Smooth muscle cell (in vitro differentiated cells): ENCODE measurements around the gene SRSF6. TPM values are rescaled to one million over a fixed set of nuclear protein-coding genes. Genes with fewer than 3 reads are reported as not detected.
"Not testable (repeated sequence)": the region's sequence is repeated elsewhere in the genome, so short reads cannot be mapped to it uniquely, and the experiment has no call there.

Experiments used
- DNase-seq: peaks from one replicate; lab custom pipeline; 2025; ENCODE audit not compliant: unreplicated experiment; lab: John Stamatoyannopoulos, UW
- H2AFZ ChIP-seq: fragments of 200-600 bp; sonication (generic); 2 replicates; pipeline ENCODE4 v1.6.0; 2016; ENCODE audit warnings: antibody characterized with exemption, low read depth, mild to moderate bottlenecking
- H3F3A ChIP-seq: fragments of 200-600 bp; sonication (generic); 2 replicates; pipeline ENCODE4 v1.6.0; 2017; ENCODE audit warnings: antibody characterized with exemption, low read depth
- H3K27ac ChIP-seq: fragments of 200-600 bp; sonication (generic); 2 replicates; pipeline ENCODE4 v1.5.1; 2016; ENCODE audit warnings: low read depth, mild to moderate bottlenecking
- H3K27me3 ChIP-seq: fragments of 200-600 bp; sonication (generic); 2 replicates; pipeline ENCODE4 v1.6.1; 2016; ENCODE audit warnings: low read depth, mild to moderate bottlenecking
- H3K36me3 ChIP-seq: fragments of 200-600 bp; sonication (generic); 2 replicates; pipeline ENCODE4 v1.5.1; 2016; ENCODE audit warnings: low read depth
- H3K4me1 ChIP-seq: fragments of 200-600 bp; sonication (generic); 2 replicates; pipeline ENCODE4 v1.5.1; 2016; ENCODE audit warnings: low read depth
- H3K4me2 ChIP-seq: fragments of 200-600 bp; sonication (generic); 2 replicates; pipeline ENCODE4 v1.6.0; 2016; ENCODE audit warnings: mild to moderate bottlenecking
- H3K4me3 ChIP-seq: fragments of 200-600 bp; sonication (generic); 2 replicates; pipeline ENCODE4 v1.5.1; 2016; ENCODE audit warnings: mild to moderate bottlenecking
- H3K79me2 ChIP-seq: fragments of 200-600 bp; sonication (generic); 2 replicates; pipeline ENCODE4 v1.6.0; 2016; ENCODE audit warnings: low read depth, mild to moderate bottlenecking
- H3K9ac ChIP-seq: fragments of 200-600 bp; sonication (generic); 2 replicates; pipeline ENCODE4 v1.6.0; 2016; ENCODE audit warnings: low read depth
- H3K9me3 ChIP-seq: fragments of 200-600 bp; sonication (generic); replicated peaks from 2 replicates; pipeline ENCODE4 v1.5.1; 2016; ENCODE audit warnings: low read depth
- H4K20me1 ChIP-seq: fragments of 200-600 bp; sonication (generic); 2 replicates; pipeline ENCODE4 v1.6.0; 2016; ENCODE audit warnings: low read depth
- WGBS: methylation state at CpG from one replicate; pipeline ENCODE4 v1.1.7; 2016; ENCODE audit warnings: low lambda C conversion rate; 5-methylcytosine and 5-hydroxymethylcytosine counted together
- polyA plus RNA-seq: library from polyadenylated mRNA; unstranded; fragments of >200 nt; fragmentation: Nextera tagmentation; extraction: Ambion mirVana; gene quantifications from 2 replicates; pipeline ENCODE4 v1.2.1, GENCODE V29; 2016
- total RNA-seq: library from RNA; depleted of rRNA; stranded (reverse); fragments of >200 nt; gene quantifications from 2 replicates; pipeline ENCODE4 v1.2.3, GENCODE V29; 2014
- TF ChIP-seq, protein P1 (sequence below): fragments of 200-600 bp; sonication (generic); IDR thresholded peaks from 2 replicates; pipeline ENCODE4 v1.5.1; 2017; ENCODE audit warnings: borderline replicate concordance, mild to moderate bottlenecking, antibody characterized with exemption; ENCODE audit not compliant: insufficient read depth, poor library complexity, severe bottlenecking

The SRSF6 gene
- total and polyA plus RNA-seq, 2 experiments from 2014 or later, result 25.1 to 85.0 TPM

DNA sequence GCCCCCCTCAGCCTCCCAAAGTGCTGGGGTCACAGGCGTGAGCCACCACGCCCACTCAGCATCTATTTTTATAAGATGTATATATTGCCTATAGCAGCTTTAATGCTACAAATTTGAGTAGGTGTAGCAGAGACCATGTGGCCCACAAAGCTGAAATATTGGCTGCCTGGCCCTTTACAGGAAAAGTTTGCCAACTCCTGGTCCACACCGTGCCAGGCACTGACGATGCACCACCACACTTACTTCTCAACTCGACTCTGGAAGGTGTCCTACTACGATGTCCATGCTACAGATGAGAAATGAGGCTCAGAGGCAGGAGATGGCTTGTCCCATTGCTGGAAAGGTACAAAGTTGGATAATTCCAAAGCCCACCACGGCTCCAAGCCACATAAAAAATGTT lies 17.2 kb upstream of the SRSF6 start:
- Histone ChIP-seq H3K27me3 (no peaks in the 10 kb centered on the region), H3F3A (no peaks in the 10 kb centered on the region), H4K20me1 (no peaks in the 10 kb centered on the region), H3K4me1 (no peaks in the 10 kb centered on the region), H3K4me2 (no peak overlapping the region), H3K4me3 (no peak overlapping the region), H3K27ac (no peak overlapping the region), H3K9me3 (no peaks in the 10 kb centered on the region), H3K79me2 (no peaks in the 10 kb centered on the region), H3K9ac (no peak overlapping the region), H3K36me3 (no peaks in the 10 kb centered on the region), H2AFZ (no peak overlapping the region)
- 85% methylated on average over 7 of the region's 7 CpGs for WGBS
- TF ChIP-seq, protein P1, sequence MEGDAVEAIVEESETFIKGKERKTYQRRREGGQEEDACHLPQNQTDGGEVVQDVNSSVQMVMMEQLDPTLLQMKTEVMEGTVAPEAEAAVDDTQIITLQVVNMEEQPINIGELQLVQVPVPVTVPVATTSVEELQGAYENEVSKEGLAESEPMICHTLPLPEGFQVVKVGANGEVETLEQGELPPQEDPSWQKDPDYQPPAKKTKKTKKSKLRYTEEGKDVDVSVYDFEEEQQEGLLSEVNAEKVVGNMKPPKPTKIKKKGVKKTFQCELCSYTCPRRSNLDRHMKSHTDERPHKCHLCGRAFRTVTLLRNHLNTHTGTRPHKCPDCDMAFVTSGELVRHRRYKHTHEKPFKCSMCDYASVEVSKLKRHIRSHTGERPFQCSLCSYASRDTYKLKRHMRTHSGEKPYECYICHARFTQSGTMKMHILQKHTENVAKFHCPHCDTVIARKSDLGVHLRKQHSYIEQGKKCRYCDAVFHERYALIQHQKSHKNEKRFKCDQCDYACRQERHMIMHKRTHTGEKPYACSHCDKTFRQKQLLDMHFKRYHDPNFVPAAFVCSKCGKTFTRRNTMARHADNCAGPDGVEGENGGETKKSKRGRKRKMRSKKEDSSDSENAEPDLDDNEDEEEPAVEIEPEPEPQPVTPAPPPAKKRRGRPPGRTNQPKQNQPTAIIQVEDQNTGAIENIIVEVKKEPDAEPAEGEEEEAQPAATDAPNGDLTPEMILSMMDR, result no peak
- DNase-seq, result no peak

DNA sequence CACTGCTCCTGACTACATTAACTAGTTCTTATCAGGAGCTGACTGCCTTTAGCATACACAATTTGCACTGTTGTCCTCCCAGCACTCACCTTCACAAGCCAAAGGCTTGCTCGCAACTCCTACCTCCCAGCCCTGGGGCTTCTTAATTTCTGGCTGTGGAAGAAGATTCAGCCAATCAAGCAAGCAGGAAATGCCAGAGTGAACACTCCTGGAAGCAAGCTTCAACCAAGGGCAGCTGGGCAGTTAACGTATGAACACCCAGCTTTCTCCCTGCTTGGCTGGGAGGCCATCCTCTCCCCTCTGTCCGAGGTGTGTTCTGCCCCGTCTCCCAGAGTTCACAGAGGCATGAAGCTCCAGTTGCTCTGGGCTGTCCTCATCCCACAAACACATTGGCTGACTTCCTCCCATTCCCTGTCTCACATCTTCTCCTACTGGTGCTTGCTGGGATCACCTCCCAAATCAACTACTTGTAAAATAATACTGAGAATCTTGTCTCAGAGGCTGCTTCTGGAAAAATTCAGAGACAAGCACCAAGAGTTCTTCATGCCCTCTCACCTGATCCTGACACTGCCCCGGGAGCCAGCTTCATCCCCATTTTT lies 15.3 kb upstream of the SRSF6 start:
- no peak overlapping the region for H3K27ac ChIP-seq
- no peaks in the 10 kb centered on the region for H3K79me2 ChIP-seq
- no peaks in the 10 kb centered on the region for H4K20me1 ChIP-seq
- H3K9ac ChIP-seq, result no peak overlapping the region
- H2AFZ ChIP-seq, result no peak overlapping the region
- H3F3A ChIP-seq, result no peaks in the 10 kb centered on the region
- 58% methylated on average over 5 of the region's 5 CpGs for WGBS
- H3K9me3 ChIP-seq, result no peaks in the 10 kb centered on the region
- H3K4me3 ChIP-seq, result no peak overlapping the region
- no peaks in the 10 kb centered on the region for H3K4me1 ChIP-seq
- no peak for DNase-seq
- no peaks in the 10 kb centered on the region for H3K36me3 ChIP-seq
- TF ChIP-seq, protein P1, result no peak
- H3K4me2 ChIP-seq, result no peak overlapping the region
- no peaks in the 10 kb centered on the region for H3K27me3 ChIP-seq

DNA sequence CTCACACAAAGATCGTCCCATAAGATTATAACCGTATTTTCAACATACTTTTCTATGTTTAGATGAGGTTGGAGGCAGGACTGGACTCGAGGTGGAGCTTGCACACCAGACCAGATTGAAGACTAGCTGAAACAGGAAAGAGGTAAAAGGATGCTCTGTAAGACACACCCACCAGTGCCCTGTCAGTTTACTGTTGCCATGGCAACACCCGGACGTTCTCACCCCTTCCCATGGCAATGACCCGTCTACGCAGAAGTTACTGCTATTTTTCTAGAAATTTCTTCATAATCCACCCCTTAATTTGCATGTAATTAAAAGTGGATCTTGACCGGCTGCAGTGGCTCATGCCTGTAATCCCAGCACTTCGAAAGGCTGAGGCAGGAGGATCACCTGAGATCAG lies 13.6 kb upstream of the SRSF6 start:
- no peaks in the 10 kb centered on the region for H3K36me3 ChIP-seq
- H3K4me1 ChIP-seq, result no peaks in the 10 kb centered on the region
- no peak overlapping the region for H3K4me3 ChIP-seq
- TF ChIP-seq, protein P1, result no peak
- H3K4me2 ChIP-seq, result no peak overlapping the region
- H3K9me3 ChIP-seq, result no peaks in the 10 kb centered on the region
- WGBS, result 82% methylated on average over 9 of the region's 9 CpGs
- no peak overlapping the region for H2AFZ ChIP-seq
- no peak for DNase-seq
- H3K9ac ChIP-seq, result no peak overlapping the region
- no peaks in the 10 kb centered on the region for H4K20me1 ChIP-seq
- H3K27ac ChIP-seq, result no peak overlapping the region
- no peaks in the 10 kb centered on the region for H3F3A ChIP-seq
- H3K79me2 ChIP-seq, result no peaks in the 10 kb centered on the region
- no peaks in the 10 kb centered on the region for H3K27me3 ChIP-seq

DNA sequence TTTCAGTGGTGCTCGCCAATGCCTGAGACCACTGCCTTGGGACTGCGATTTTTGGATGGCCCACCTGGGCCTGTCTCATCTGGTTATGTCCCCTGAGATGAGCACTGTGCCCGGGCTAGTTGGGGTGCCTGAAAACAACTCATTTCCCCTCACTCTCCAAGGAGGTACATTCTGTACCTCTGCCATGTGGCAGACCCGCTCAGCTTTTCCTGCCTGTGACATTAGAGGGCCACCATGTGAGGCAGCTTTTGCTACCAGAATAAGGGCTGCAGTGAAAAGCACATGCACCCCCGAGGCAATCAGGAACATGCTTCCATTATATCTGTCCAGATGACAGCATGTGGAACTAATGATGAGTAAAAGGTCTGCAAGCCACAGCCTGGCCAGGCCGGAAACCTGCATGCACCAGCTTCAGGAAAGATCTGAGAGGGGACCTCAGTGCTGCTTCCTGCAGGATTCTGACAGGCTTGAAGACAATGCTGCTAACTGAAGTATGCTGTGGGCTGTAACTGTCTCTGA lies 11.3 kb upstream of the SRSF6 start:
- Histone ChIP-seq H3K4me2 (no peak overlapping the region), H3K4me1 (no peaks in the 10 kb centered on the region), H3K27ac (no peak overlapping the region), H2AFZ (no peak overlapping the region), H3K27me3 (no peaks in the 10 kb centered on the region), H3K79me2 (no peaks in the 10 kb centered on the region), H4K20me1 (no peaks in the 10 kb centered on the region), H3K36me3 (no peaks in the 10 kb centered on the region), H3F3A (no peaks in the 10 kb centered on the region), H3K4me3 (no peak overlapping the region), H3K9ac (no peak overlapping the region), H3K9me3 (no peaks in the 10 kb centered on the region)
- TF ChIP-seq, protein P1, result no peak
- WGBS, result 80% methylated on average over 6 of the region's 6 CpGs
- no peak for DNase-seq

DNA sequence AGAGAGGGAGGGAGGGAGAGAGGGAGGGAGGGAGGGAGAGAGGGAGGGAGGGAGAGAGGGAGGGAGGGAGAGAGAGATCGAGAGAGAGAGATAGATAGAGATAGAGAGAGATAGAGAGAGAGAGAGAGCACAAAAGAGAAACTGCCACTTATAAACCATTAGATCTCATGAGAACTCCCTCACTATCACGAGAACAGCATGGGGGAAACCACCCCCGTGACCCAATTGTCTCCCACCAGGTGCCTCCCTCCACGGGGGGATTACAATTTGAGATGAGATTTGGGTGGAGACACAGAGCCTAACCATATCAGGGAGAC lies 9.3 kb upstream of the SRSF6 start:
- H3K36me3 ChIP-seq, H3F3A ChIP-seq, H3K4me3 ChIP-seq, H3K9me3 ChIP-seq, H4K20me1 ChIP-seq, H2AFZ ChIP-seq, H3K9ac ChIP-seq, H3K4me1 ChIP-seq, H3K4me2 ChIP-seq, H3K27me3 ChIP-seq, H3K27ac ChIP-seq, DNase-seq, H3K79me2 ChIP-seq: not testable (repeated sequence)
- 40% methylated on average over 4 of the region's 4 CpGs for WGBS
